Nephron progenitor cell (in vitro differentiated cells): ENCODE results near the gene SLC9C1.

ENCODE experiments used
- DNase-seq: peaks from one replicate; pipeline ENCODE4 v3.0.0; 2021
- H3K27ac Mint-ChIP-seq: 2 replicates; pipeline ENCODE4 v1.8.0; 2021; ENCODE audit warnings: mild to moderate bottlenecking, moderate library complexity, mixed read lengths
- H3K27me3 Mint-ChIP-seq: 2 replicates; pipeline ENCODE4 v1.8.0; 2021; ENCODE audit warnings: mild to moderate bottlenecking, low read depth, mixed read lengths; ENCODE audit not compliant: poor library complexity
- H3K36me3 Mint-ChIP-seq: 2 replicates; pipeline ENCODE4 v1.8.0; 2021; ENCODE audit warnings: low read depth, mixed read lengths
- H3K4me1 Mint-ChIP-seq: 2 replicates; pipeline ENCODE4 v1.8.0; 2021; ENCODE audit warnings: mixed read lengths
- H3K4me3 Mint-ChIP-seq: 2 replicates; pipeline ENCODE4 v1.8.0; 2021; ENCODE audit warnings: mild to moderate bottlenecking, moderate library complexity, mixed read lengths
- H3K9me3 Mint-ChIP-seq: 2 replicates; pipeline ENCODE4 v1.8.0; 2021; ENCODE audit warnings: mild to moderate bottlenecking, moderate library complexity, mixed read lengths
- CTCF ChIP-seq: fragments of 200-600 bp; sonication (generic); IDR thresholded peaks from 2 replicates; pipeline ENCODE4 v1.5.0; 2021; ENCODE audit warnings: antibody characterized with exemption

Gene SLC9C1

GRCh38 chr3:112175037-112175436 is 119.0 kb downstream of the SLC9C1 start:
- H3K4me1 Mint-ChIP-seq = no peaks in the 10 kb centered on the region
- H3K36me3 Mint-ChIP-seq = peaks cover 15% of the 10 kb centered on the region
- TF ChIP-seq CTCF = no peak
- no peak overlapping the region for H3K4me3 Mint-ChIP-seq
- no peaks in the 10 kb centered on the region for H3K9me3 Mint-ChIP-seq
- peaks cover 3% of the 10 kb centered on the region for H3K27me3 Mint-ChIP-seq
- H3K27ac Mint-ChIP-seq = no peak overlapping the region
- no peak for DNase-seq

- H3K4me3 Mint-ChIP-seq = no peak overlapping the region
- no peak overlapping the region for H3K27ac Mint-ChIP-seq
- H3K4me1 Mint-ChIP-seq = no peaks in the 10 kb centered on the region
- TF ChIP-seq CTCF = no peak
- H3K27me3 Mint-ChIP-seq = peaks cover under 1% of the 10 kb centered on the region
- H3K36me3 Mint-ChIP-seq = peaks cover 37% of the 10 kb centered on the region
- no peak for DNase-seq
- H3K9me3 Mint-ChIP-seq = peaks cover 3% of the 10 kb centered on the region
Observed at GRCh38 chr3:112171144-112171543, 122.9 kb downstream of the SLC9C1 start.

- Mint-ChIP-seq H3K9me3 (peaks cover 14% of the 10 kb centered on the region), H3K4me3 (no peak overlapping the region), H3K36me3 (peaks cover 46% of the 10 kb centered on the region), H3K4me1 (no peaks in the 10 kb centered on the region), H3K27ac (no peak overlapping the region), H3K27me3 (no peaks in the 10 kb centered on the region)
- no peak for TF ChIP-seq CTCF
- DNase-seq = no peak
Observed at GRCh38 chr3:112170046-112170445, 124.0 kb downstream of the SLC9C1 start.

GRCh38 chr3:112167758-112168157 is 126.3 kb downstream of the SLC9C1 start:
- Mint-ChIP-seq H3K4me3 (no peak overlapping the region), H3K9me3 (peaks cover 25% of the 10 kb centered on the region), H3K27ac (no peak overlapping the region), H3K4me1 (no peaks in the 10 kb centered on the region), H3K27me3 (no peaks in the 10 kb centered on the region), H3K36me3 (peaks cover 38% of the 10 kb centered on the region)
- no peak for DNase-seq
- no peak for TF ChIP-seq CTCF

GRCh38 chr3:112149136-112149535 is 144.9 kb downstream of the SLC9C1 start:
- peaks cover 66% of the 10 kb centered on the region for H3K36me3 Mint-ChIP-seq
- DNase-seq = no peak
- H3K4me3 Mint-ChIP-seq = no peak overlapping the region
- H3K27ac Mint-ChIP-seq = no peak overlapping the region
- peaks cover 20% of the 10 kb centered on the region for H3K4me1 Mint-ChIP-seq
- peaks cover 58% of the 10 kb centered on the region for H3K9me3 Mint-ChIP-seq
- no peaks in the 10 kb centered on the region for H3K27me3 Mint-ChIP-seq
- no peak for TF ChIP-seq CTCF

GRCh38 chr3:112143689-112144088 is 150.3 kb downstream of the SLC9C1 start:
- Mint-ChIP-seq H3K4me3 (no peak overlapping the region), H3K36me3 (peaks cover 57% of the 10 kb centered on the region), H3K4me1 (peaks cover 4% of the 10 kb centered on the region), H3K9me3 (peaks cover 57% of the 10 kb centered on the region), H3K27me3 (no peaks in the 10 kb centered on the region), H3K27ac (no peak overlapping the region)
- no peak for DNase-seq
- TF ChIP-seq CTCF = no peak
